ENCODE results near the gene TVP23C.
"Not testable (repeated sequence)": the region's sequence is repeated elsewhere in the genome, so short reads cannot be mapped to it uniquely, and the experiment has no call there.

TVP23C gene

DNA sequence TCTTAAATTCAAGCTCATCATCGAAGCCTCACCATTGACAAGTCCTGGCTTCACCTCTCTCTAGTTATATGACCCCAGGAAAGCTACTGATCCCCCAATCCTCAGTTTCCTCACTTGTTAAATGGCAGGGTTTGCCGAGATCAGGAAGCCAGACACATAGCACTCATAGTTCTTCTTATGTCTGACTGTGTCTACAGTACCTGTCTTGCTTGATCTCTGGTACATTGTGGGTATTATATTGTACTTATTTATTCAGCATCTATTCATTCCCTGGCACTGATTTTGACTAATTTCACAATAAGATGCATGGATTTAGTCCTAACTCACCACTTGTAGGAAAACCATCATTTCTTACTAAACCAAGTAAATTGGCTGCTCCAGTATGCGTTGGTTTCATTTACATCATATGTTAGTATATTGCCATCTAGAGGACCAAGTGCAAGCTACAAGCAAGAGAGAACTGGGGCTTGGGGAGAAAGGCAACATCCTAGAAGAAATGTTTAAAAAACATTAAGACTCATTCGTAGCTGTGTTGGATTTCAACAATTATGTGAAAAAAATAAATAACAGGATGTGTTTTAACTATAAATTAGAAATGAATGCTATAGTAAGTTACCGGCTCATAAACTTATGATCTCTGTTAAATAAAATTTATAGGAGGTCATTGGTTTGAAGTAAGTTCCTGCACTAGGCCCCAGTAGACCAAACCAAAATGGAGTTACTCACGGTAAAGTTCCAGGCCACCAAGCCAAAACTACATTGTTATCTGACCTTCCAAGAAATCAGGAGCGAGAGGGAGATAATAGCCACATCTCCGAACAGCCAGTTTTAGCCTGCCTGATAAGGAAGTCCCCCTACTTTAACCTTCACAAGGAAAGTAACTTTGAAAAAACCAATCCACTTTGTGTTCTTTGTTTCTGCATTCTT lies 36.7 kb downstream of the TVP23C start:
- DNase-seq (ENCODE audit: low spot score): peak; percentile 40

DNA sequence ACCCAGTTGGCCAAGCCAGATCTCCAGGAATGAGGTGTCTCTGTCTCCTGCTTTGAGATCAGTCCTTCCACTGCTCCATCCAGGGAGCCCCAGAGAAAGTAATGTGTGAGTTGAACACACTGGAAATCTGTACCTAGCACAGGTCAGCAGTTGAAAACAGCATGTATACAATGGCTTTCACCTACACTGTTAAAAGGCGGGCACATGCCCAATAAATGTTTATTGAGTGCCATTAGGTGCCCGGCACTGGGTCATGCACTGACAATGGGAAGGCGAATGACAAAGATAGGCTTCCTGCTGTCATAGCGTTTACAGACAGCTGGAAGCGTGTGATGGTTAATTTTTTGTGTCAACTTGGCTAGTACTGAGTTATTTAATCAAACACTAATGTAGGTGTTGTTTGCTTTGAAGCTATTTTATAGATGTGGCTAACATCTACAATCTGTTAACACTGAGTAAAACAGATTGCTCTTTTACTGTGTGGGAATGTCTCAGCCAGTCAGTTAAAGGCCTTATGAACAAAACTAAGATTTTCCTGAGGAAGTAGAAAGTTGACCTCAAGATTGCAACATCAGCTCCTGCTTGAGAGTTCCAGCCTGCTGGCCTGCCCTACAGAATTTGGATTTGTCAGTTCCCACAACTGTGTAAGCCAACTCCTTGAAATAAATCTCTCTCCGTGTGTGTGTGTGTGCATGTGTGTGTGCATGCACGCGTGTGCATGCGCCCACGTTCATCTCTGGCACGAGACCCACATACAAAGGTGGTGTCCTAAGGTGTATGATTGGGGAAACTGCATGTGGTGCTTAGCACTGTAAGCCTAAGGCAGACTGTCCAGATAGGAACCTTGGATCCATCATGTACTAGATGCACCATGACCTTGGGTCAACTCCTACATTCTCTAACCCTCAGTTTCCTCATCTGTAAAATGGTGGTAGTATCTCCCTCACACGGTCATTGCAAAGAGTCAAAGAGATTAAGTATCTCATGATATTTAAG lies 38.0 kb downstream of the TVP23C start:
- DNase-seq (ENCODE audit: low spot score): not testable (repeated sequence)

DNA sequence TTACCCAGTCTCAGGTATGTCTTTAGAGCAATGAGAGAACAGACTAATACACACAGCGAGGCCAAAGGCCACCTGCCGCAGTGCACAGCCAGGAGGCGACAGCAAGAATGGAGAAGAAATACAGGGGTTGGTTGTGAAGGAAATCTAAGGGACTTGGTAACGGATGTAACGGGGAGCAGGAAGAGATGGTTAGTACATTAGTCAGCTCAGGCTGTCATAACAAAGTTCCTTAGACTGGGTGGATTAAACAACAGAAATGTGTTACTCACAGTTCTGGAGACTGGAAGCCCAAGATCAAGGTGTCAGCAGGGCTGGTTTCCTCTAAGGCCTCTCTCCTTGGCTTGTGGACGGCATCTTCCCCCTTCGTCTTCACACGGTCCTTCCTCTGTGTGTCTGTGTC lies 47.1 kb downstream of the TVP23C start:
- DNase-seq (ENCODE audit: low spot score): no peak

DNA sequence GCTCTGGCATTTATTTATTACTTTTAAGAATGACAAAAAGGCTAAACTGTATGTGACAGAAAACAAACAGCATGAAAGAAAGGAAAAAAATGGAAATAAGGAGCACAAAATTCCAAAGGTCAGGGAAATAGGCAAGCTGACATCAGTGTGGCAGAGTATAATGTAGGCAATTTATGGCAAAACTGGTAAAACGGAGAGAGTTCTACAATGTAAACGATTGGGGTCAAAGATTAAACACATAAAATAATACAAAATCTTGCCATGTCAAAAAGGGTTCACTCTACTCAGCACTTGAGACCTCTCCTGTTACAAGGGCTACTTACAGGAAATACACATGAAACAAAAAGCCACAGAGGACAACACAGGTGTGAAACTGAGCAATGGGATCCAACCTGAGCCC lies 48.8 kb downstream of the TVP23C start:
- DNase-seq (ENCODE audit: low spot score): no peak

DNA sequence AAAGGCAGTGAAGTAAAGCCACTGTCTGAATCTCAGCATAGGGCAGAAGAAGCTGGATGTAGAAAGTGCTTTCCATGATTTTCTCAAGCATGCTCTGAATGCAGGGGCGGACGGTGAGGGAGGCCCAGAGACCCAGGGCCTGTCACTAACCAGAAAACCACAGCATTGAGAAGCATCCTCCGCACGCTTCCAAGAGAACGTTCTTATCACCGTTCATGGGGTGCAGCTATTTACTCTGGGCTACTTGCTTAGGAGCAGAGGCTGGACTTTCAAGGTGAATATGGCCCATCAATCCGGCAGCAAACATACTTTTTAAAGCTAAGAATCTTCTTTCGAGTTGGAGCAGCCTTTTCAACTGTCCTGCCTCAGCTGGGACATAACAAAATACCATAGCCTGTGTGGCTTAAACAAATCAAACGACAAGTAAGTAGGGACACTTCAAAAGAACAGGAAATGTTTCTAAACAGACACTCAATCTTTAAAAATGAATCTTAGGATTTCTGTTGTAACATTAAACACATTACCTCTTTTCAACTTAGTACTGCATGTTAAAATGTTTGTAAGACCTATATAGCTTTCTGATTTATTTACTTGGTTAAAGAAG lies 49.3 kb downstream of the TVP23C start:
- no peak for DNase-seq (ENCODE audit: low spot score)

DNA sequence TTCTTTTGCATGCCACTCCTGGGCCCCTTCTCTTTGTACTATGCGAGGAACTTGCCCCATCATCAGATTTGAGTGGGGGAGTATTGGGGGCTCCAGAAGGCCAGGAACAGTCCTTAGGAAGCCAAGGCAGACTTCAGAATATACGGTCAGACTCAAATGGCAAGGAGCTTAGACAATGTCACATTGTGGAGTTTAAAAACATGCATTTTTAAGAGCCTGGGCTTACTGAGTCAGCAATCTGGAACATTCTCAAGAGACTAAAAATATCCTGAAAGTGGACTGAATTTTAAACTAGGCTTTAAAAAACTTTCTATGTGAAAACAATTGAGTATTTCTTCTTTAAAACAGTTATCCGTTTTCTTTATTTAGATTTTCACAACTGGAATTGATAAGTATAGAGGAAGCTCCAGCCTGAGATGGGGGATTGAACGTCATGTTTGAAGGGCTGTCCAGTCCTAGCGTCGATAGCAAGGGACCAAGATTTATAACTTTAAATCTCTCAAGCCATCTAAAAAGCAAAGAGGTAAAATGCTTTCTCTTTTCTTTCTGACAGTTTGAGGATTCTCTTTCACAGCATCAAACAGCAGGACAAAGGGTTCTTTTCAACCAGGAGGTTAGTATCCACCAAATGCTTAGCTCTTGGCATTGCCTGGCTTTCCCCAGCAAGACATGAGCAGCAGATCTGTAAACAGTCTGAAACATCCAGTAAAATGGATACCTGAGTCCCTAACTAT lies 50.1 kb downstream of the TVP23C start:
- no peak for DNase-seq (ENCODE audit: low spot score)

DNA sequence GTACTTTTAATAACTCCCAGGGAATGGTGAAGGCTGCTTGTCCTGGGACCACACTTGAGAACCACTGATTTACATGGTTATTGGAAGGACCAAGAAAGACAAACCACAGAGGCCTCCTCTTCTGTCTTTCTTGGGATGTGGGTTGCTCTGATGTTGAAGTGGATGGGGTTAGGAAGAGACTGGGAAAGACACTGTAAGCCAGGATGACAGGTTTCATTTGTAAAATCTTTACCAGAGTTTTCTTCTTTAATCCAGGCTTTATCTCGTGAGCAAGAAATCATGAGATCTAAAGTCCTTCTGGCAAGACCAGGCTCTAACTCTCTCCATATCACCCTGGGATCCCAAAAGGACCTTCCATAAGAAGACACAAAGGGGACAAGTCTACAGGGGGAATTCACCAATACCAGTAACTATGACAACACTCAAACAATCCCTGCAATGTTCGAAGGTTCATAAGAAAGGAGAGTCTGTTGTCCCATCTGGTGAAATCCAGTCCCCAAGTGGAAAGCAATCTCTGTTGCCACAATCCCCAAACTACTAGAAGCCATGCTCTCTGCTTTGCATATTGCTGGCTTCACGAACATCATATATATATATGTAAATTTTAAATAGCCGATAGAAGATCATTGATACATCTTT lies 51.1 kb downstream of the TVP23C start:
- no peak for DNase-seq (ENCODE audit: low spot score)

DNA sequence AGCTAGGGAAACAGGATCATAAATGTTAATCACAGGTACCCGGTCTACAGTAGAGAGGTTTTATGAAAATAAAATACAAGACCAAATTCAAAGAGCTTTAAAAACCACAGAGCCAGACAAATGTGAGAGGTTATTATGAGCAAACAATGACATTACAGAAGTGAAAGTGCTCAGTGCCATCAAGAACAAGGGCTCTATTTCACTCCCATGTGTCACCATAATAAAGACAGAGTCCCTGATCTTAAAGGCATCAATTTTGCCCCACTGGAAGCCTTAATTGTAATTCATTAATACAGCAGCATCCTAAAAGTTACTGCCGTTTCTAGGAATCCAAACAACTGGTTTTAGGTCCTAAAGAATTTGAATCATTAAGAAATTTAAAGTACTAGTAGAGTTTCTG lies 52.1 kb downstream of the TVP23C start:
- no peak for DNase-seq (ENCODE audit: low spot score)

DNA sequence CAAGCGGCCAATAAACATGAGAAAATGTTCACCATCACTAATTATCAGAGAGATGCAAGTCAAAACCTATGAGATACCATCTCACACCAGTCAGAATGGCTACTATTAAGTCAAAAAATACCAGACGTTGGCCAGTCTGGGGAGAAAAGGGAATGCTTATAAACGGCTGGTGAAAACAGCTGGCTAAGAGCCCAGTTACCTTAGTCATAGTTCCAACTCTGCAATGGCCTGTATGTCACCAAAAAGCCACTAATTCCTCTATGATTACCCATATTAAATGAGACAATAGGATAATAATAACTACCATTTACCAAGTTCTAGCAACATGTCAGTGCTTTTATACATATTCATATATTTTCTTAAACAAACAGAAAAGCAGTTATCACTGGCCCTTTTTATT lies 52.9 kb downstream of the TVP23C start:
- DNase-seq (ENCODE audit: low spot score): no peak

DNA sequence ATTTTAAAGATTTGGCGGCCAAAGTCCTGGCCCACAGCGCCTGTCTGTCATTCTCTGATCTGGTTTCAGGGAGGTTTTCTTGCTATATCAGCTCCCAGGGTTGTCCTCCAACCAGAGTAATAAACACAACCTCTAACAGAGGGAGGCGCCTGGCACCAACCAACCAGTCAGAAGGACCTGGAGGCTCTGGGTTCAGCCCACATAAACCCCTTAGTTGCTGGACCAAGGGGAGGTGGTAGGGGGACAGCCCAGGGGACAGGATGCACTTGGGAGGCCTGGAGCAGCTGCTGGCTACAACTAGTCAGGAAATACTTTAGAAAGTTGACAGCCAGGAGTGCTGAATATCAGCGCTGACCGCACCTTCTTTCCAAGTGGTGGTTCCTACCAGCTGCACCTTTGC lies 54.2 kb downstream of the TVP23C start:
- no peak for DNase-seq (ENCODE audit: low spot score)

DNA sequence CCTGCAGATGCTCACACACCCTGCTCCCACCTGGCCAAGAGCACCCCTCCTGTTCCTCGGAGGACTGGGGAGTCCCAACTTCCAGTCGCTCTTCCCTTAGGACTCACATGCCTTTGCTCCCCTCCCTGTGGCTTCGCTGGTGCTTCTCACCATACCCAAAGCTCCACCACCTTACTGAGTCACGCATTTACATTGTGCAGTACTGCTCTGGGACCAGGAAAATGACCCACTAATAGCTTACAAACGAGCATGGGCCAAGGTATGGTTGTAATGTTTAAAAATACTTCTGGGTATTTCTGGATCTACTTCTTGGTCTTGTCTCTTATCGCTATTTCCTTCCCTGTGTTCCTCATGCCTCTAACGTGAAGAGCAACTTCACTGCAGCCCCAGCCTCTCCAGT lies 54.8 kb downstream of the TVP23C start:
- no peak for DNase-seq (ENCODE audit: low spot score)

DNA sequence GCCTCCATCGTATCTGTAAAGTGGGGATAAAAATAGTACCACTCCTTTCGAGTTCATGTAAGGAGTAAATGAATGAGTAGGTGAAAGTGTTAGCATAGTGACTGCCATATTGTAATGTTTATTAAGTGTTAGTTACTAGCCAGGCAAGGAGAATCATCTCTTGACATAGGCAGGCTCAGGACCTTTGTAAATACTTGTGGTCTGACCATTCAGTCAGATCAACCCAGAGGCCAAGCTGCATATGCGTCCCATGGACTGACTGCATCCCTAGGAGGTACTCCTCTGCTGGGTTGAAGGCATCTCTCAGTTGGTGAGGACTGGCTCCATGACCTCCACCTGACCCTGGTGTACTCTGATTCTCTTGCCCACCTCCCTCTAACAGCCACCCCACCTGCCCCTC lies 55.4 kb downstream of the TVP23C start:
- DNase-seq (ENCODE audit: low spot score): no peak

DNA sequence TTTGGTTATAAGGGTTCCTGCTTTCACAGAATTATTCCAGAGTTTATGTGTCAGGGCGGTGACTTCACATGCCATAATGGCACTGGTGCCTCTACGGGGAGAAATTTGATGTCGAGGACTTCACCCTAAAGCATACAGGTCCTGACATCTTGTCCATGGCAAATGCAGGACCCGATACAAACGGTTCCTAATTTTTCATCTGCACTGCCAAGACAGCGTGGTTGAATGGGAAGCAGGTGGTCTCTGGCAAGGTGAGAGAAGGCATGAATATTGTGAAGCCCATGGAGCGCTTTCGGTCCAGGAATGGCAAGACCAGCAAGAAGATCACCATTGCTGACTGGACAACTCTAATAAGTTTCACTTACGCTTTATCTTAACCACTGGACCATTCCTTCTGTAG lies 56.3 kb downstream of the TVP23C start:
- no peak for DNase-seq (ENCODE audit: low spot score)

DNA sequence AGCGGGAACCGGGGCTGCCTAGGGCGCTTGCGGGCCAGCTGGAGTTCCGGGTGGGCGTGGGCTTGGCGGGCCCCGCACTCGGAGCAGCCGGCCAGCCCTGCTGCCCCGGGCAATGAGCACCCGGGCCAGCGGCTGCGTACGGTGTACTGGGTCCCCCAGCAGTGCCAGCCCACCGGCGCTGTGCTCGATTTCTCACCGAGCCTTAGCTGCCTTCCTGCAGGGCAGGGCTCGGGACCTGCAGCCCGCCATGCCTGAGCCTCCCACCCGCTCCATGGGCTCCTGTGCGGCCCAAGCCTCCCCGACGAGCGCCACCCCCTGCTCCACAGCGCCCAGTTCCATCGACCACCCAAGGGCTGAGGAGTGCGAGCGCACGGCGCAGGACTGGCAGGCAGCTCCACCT lies 57.6 kb downstream of the TVP23C start:
- DNase-seq (ENCODE audit: low spot score): not testable (repeated sequence)

DNA sequence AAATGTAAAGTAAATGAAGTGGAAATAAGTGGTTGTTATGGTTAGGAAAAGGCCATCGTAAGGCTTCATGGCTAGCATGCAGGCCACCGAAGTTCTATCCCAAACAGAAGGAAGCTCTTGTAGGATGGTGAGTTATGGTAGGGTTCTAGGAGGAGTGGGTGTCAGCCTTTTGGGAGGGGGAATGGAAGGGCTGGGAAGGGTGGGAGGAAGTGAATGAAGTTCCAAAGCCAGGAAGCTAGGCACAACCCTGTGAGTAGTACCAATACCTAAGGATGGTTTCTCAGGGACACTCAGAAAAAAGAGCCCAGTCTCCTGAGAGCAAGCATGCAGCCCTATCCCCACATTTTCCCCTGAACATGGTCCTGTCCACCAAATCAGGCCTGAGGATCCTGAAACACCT lies 59.6 kb downstream of the TVP23C start:
- no peak for DNase-seq (ENCODE audit: low spot score)

DNA sequence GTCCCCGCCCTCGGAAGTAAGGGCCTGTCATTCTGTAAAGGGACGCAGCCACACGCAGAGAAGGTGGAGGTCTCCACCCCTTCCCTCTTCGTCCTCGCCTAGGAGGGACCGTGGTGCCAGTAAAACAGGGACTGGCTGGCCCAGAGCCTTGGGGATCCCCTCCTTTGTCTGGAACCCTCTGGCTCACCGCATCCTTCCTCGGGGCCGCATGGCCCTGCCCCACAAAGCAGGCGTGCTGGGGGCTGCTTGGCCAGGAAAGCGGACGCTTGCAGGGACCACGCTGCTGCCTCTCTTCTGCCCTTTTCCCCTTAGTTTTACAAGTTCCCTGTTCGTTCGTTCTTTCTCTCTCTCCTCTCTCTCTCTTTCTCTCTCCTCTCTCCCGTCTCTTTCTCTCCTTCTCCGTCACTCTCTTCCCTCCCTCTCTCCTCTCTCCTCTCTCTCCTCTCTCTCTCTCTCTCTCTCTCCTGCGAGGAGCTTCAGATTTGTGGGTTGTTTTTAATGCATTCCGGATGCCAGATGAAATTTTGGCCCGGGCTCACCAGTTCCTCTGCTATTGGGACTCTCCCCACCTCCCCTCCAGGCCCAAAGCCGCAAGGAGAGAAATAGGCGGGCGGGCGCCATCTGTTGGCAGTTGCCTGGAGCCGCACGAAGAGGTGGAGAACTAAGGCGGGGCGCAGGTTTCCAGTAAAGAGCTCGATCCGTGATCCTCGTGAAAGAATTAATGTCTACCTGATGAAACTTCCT lies 60.7 kb downstream of the TVP23C start:
- DNase-seq (ENCODE audit: low spot score): peak; percentile 61

DNA sequence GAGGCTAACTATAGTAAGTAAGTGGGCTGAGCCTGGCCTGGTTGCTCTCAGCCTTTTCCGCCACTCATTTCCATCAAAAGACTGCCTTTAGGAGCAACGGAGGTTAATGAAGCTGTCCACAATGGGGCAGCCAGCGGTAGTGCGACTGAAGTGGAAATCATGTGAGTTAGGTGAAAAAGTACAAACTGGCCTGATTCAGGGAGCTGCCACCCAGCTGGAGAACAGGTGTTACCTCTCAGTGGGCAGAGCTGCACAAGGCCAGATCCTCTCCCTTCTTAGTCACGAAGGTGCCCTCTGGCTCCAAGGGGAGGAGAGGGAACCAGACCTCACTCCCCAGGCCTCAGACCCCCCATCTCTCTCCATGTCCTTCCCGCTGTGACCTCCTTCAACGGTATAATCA lies 61.5 kb downstream of the TVP23C start:
- no peak for DNase-seq (ENCODE audit: low spot score)

DNA sequence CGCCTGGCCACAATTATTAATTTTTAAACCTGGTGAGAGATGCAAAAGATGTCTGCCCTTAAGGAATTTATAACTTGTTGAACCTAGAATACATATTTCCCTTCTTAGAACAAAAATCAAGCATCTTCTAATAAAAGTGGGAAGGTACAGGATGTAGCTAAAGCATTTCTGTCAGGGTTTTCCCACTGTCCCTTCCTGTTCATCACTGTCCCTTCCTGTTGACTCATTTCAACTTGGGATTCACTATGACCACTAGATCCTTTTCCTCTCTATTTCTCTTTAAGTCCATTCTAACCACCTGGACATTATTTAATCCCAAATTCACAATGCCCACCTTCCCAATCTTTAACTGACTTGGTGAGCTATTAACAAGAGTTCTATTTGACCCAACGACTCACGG lies 62.0 kb downstream of the TVP23C start:
- no peak for DNase-seq (ENCODE audit: low spot score)

DNA sequence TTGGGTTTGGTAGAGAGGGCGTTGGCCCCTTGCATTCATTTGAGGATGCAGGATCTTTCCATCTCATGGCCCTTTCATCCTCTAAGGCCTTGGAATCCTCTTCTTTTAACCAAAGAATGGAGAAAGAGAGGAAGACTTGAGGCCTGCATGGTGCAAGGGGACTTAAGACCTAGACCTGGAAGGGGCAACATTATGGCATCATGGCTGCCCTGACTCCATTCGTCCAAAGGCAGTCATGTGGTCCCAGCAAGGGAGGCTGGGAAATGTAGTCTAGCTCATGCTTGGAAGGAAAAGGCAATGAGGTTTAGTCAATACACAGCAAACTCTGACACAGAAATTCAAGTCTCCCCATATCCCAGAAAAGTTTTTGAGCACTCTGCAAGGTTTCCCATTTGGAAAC lies 65.2 kb downstream of the TVP23C start:
- DNase-seq (ENCODE audit: low spot score): peak; percentile 24

Measured in NAMALWA (cell line).